Endothelial cell of umbilical vein (primary cell): ENCODE measurements around the gene SLC30A2. TPM values are rescaled to one million over a fixed set of nuclear protein-coding genes. Genes with fewer than 3 reads are reported as not detected.

ENCODE experiments used
- BruUV-seq: library from RNA; stranded (reverse); fragments of 400-500 nt; replicated peaks from 2 replicates; lab custom pipeline; 2021; lab: Mats Ljungman, UMichigan
- CTCF ChIA-PET: fragments of 300-600, 350-600 bp; sonication (Branson Sonifier 250); formaldehyde crosslinking; loops from one replicate; lab custom pipeline; 2021; ENCODE audit warnings: antibody characterized with exemption, inconsistent platforms; lab: Charles Lee
- POLR2A ChIA-PET: fragments of 300-600, 350-600 bp; sonication (Branson Sonifier 250); formaldehyde crosslinking; loops from one replicate; lab custom pipeline; 2021; ENCODE audit warnings: antibody characterized with exemption, inconsistent platforms; lab: Charles Lee
- DNase-seq: peaks from one replicate; pipeline ENCODE4 v3.0.0-alpha.2; 2011; ENCODE audit warnings: low read depth, low spot score
- FAIRE-seq: peaks from 2 replicates; lab custom pipeline; 2011; peaks lifted over from hg19 to GRCh38; lab: Jason Lieb, UNC
- H2AFZ ChIP-seq: 2 replicates; pipeline ENCODE4 v1.6.0; 2012; ENCODE audit warnings: low read depth, low read length, control low read depth, inconsistent platforms
- H3K27ac ChIP-seq: 2 replicates; pipeline ENCODE4 v1.5.1; 2011; ENCODE audit warnings: low read depth, mild to moderate bottlenecking, control low read depth, low read length, moderate library complexity; ENCODE audit not compliant: insufficient read depth
- H3K27me3 ChIP-seq, 2 experiments: 2 replicates each; pipeline versions ENCODE4 v1.6.0 to v1.6.1; 2011; ENCODE audit warnings: low read length in 2 of 2, mixed read lengths in 1 of 2; ENCODE audit not compliant: control insufficient read depth in 2 of 2, insufficient read depth in 2 of 2
- H3K36me3 ChIP-seq, 2 experiments: 2 replicates in 1 of 2; 3 replicates in 1 of 2; pipeline ENCODE4 v1.5.1; 2011; ENCODE audit warnings: low read length in 2 of 2, mild to moderate bottlenecking in 1 of 2, moderate library complexity in 1 of 2; ENCODE audit not compliant: control insufficient read depth in 2 of 2, insufficient read depth in 2 of 2; ENCODE audit errors: extremely low read depth in 1 of 2
- H3K4me1 ChIP-seq: 3 replicates; pipeline ENCODE4 v1.5.1; 2011; ENCODE audit warnings: mild to moderate bottlenecking, low read length; ENCODE audit not compliant: control insufficient read depth, insufficient read depth; ENCODE audit errors: extremely low read depth
- H3K4me2 ChIP-seq: 2 replicates; pipeline ENCODE4 v1.6.1; 2011; ENCODE audit warnings: low read length, control low read depth, mixed read lengths; ENCODE audit not compliant: insufficient read depth
- H3K4me3 ChIP-seq, 3 experiments: fragments of 200-600 bp in 1 of 3; sonication (generic), shearing (Covaris generic) in 1 of 3; replicated peaks in 1 of 3; 2 replicates each; pipeline ENCODE4 v1.5.1; 2011 to 2016; ENCODE audit warnings: control low read depth in 3 of 3, low read length in 3 of 3, mild to moderate bottlenecking in 2 of 3, inconsistent platforms in 1 of 3, low read depth in 1 of 3, moderate library complexity in 1 of 3; ENCODE audit not compliant: insufficient read depth in 1 of 3
- H3K79me2 ChIP-seq: 2 replicates; pipeline ENCODE4 v1.6.0; 2012; ENCODE audit warnings: low read length, inconsistent platforms; ENCODE audit not compliant: control insufficient read depth, insufficient read depth
- H3K9ac ChIP-seq: replicated peaks from 2 replicates; pipeline ENCODE3; 2011; ENCODE audit warnings: low read length, control low read depth; ENCODE audit not compliant: insufficient read depth; ENCODE audit errors: extremely low read depth
- H3K9me1 ChIP-seq: replicated peaks from 3 replicates; pipeline ENCODE4 v1.6.0; 2011; ENCODE audit warnings: mild to moderate bottlenecking, low read length; ENCODE audit not compliant: control insufficient read depth, insufficient read depth; ENCODE audit errors: extremely low read depth
- H3K9me3 ChIP-seq: replicated peaks from 2 replicates; pipeline ENCODE4 v1.5.1; 2012; ENCODE audit warnings: low read length, inconsistent platforms; ENCODE audit not compliant: control insufficient read depth, insufficient read depth
- H4K20me1 ChIP-seq: replicated peaks from 2 replicates; pipeline ENCODE3; 2011; ENCODE audit warnings: mild to moderate bottlenecking, low read length; ENCODE audit not compliant: control insufficient read depth, insufficient read depth; ENCODE audit errors: extremely low read depth
- CTCF ChIP-seq, 2 donors: IDR thresholded peaks; 1 replicate in 1 of 2; 2 replicates in 1 of 2; pipeline ENCODE4 v1.5.1; 2011; ENCODE audit warnings: low read length in 2 of 2, mild to moderate bottlenecking in 2 of 2, moderate library complexity in 2 of 2, control low read depth in 1 of 2, inconsistent platforms in 1 of 2, low read depth in 1 of 2; ENCODE audit not compliant: insufficient read depth in 1 of 2; ENCODE audit errors: extremely low read depth in 1 of 2
- EZH2 ChIP-seq: IDR thresholded peaks from 2 replicates; pipeline ENCODE4 v1.6.1; 2012; ENCODE audit warnings: borderline replicate concordance, low read depth, mild to moderate bottlenecking, moderate library complexity, low read length, inconsistent platforms; ENCODE audit not compliant: severe bottlenecking
- FOS ChIP-seq: IDR thresholded peaks from 2 replicates; pipeline ENCODE4 v1.6.1; 2011; ENCODE audit warnings: mild to moderate bottlenecking, low read length, moderate library complexity, borderline replicate concordance; ENCODE audit not compliant: insufficient read depth
- GATA2 ChIP-seq: IDR thresholded peaks from 2 replicates; pipeline ENCODE4 v1.7.0; 2011; ENCODE audit warnings: low read depth, mild to moderate bottlenecking, moderate library complexity, mixed read lengths, low read length; ENCODE audit not compliant: insufficient read length, insufficient read depth
- JUN ChIP-seq: IDR thresholded peaks from 2 replicates; pipeline ENCODE4 v1.6.1; 2011; ENCODE audit warnings: borderline replicate concordance, low read depth; ENCODE audit not compliant: insufficient read length, insufficient read depth
- MAX ChIP-seq: IDR thresholded peaks from 2 replicates; pipeline ENCODE4 v1.6.1; 2011; ENCODE audit not compliant: insufficient read depth, insufficient read length
- MYC ChIP-seq: IDR thresholded peaks from one replicate; pipeline ENCODE4 v1.6.1; 2011; ENCODE audit warnings: mild to moderate bottlenecking, low read depth, low read length
- POLR2A ChIP-seq: IDR thresholded peaks from 2 replicates; pipeline ENCODE4 v1.6.1; 2012; ENCODE audit warnings: low read depth, mild to moderate bottlenecking, control low read depth, low read length
- POLR2AphosphoS5 ChIP-seq: IDR thresholded peaks from 2 replicates; pipeline ENCODE4 v1.6.1; 2012; ENCODE audit warnings: low read depth, mild to moderate bottlenecking, control low read depth, low read length, moderate library complexity; ENCODE audit not compliant: insufficient read depth
- dilution Hi-C: fragments of 300-500 bp; cut with MboI; formaldehyde crosslinking; loops from one replicate; pipeline ENCODE4 v1.15.0; 2019; ENCODE audit warnings: low sequenced_read_pairs; ENCODE audit not compliant: extremely low pct_ligation_motif_present
- intact Hi-C: fragments of 100-400 bp; cut with micrococcal nuclease; formaldehyde crosslinking; loops from one replicate; pipeline ENCODE4 v1.10.0; 2022
- polyA plus RNA-seq, 4 experiments: library from polyadenylated mRNA; depleted of rRNA in 3 of 4; stranded (reverse) in 3 of 4; unstranded in 1 of 4; fragments of >200 nt; gene quantifications; 2 replicates each; pipeline versions ENCODE4 v1.2.1 to v1.2.3, GENCODE V29; 2011 to 2012; ENCODE audit warnings: missing spikeins in 1 of 4
- total RNA-seq: library from RNA; stranded (reverse); gene quantifications from 2 replicates; pipeline ENCODE4 v1.2.3, GENCODE V29; 2021

Gene SLC30A2
- total and polyA plus RNA-seq, 2 donors (not counting 3 experiments of a cell fraction or from before 2014, with no cell fraction given) = not detected

DNA sequence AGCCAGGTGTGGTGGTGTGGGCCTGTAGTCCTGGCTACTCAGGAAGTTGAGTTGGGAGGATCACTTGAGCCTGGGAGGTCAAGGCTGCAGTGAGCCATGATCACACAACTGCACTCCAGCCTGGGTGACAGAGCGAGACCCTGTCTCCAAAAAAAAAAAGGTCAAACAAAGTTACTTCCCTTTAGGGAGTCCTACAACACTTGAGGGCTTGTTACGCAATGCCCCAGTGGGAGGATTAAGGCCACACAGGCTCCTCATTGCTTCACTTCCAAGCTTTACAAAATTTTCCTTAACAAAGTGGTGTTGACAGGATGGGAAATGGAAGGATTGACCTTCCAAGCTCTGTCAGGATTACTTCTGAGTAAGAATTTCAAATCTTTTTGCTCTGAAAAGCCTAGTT is 30.6 kb downstream of the SLC30A2 start:
- H3K36me3 ChIP-seq = no peaks in the 10 kb centered on the region
- no peak overlapping the region for H3K4me3 ChIP-seq
- BruUV-seq = no TSS peak
- no peaks in the 10 kb centered on the region for H3K4me1 ChIP-seq
- H3K79me2 ChIP-seq = no peaks in the 10 kb centered on the region
- H3K4me2 ChIP-seq = no peak overlapping the region
- ChIA-PET POLR2A (no interaction called here), CTCF (no interaction called here)
- no peaks in the 10 kb centered on the region for H4K20me1 ChIP-seq
- H3K27me3 ChIP-seq = peaks cover 0 to under 1% of the 10 kb centered on the region in 2 experiments
- no peaks in the 10 kb centered on the region for H3K9me1 ChIP-seq
- no peak overlapping the region for H2AFZ ChIP-seq
- no peak overlapping the region for H3K27ac ChIP-seq
- no peak for FAIRE-seq
- H3K9ac ChIP-seq = no peak overlapping the region
- dilution Hi-C loops = no loop called here
- H3K9me3 ChIP-seq = no peaks in the 10 kb centered on the region
- DNase-seq = no peak
- intact Hi-C loops = no loop called here
- TF ChIP-seq FOS = no peak
- TF ChIP-seq MYC = no peak
- TF ChIP-seq EZH2 = no peak
- TF ChIP-seq JUN = no peak
- no peak for TF ChIP-seq MAX
- no peak for TF ChIP-seq POLR2A
- no peak for TF ChIP-seq CTCF (IDR thresholded peaks at IDR 0.05; ENCODE audit: extremely low read depth in 1 of 2, insufficient read depth in 1 of 2, low read depth in 1 of 2, low read length in 2 of 2)
- no peak for TF ChIP-seq POLR2AphosphoS5
- no peak for TF ChIP-seq GATA2
